Left cardiac atrium (tissue), 4 donors: ENCODE data around the gene KLK11. TPM values are rescaled to one million over a fixed set of nuclear protein-coding genes. Genes with fewer than 3 reads are reported as not detected.
"Not testable (repeated sequence)": the region's sequence is repeated elsewhere in the genome, so short reads cannot be mapped to it uniquely, and the experiment has no call there.

Experiments
- ATAC-seq, 2 donors: fragments of 200-7000 bp; cut with Tn5 transposase; one replicate each; pipeline ENCODE4 v1.9.1; 2020; ENCODE audit warnings: mild to moderate bottlenecking in 2 of 2, moderate library complexity in 2 of 2
- DNase-seq: peaks from one replicate; pipeline ENCODE4 v3.0.0-alpha.2; 2020
- intact Hi-C, 2 donors: fragments of 100-400 bp; cut with DNase I; formaldehyde crosslinking; loops; one replicate each; pipeline versions ENCODE4 v1.14.1 to v1.15.1; 2022 to 2023
- total RNA-seq, 2 donors: library from RNA; stranded (reverse); fragmentation: NEBNext Ultra II Directional; extraction: Animal tissue kit (Norgen Biotek cat#: 25700); gene quantifications; one replicate each; pipeline ENCODE4 v1.2.1, GENCODE V29; 2021
- donor health status: DM: no; HTN: yes; CAD: no.
- donor health status: DM: no; HTN: yes; CAD: no; lungs with severe emphysema.
- donor health status: DM: yes; HTN: yes; CAD: no.
- donor health status: Dilated cardiomyopathy.

KLK11 gene
- total RNA-seq, 2 donors from 2014 or later, result 1.7 to 2.6 TPM

GRCh38 chr19:51010066-51010795 is 16.2 kb downstream of the KLK11 start:
- ATAC-seq (no peak), DNase-seq (no peak)
- intact Hi-C loops, result no loop called here

GRCh38 chr19:51009061-51009891 is 17.1 kb downstream of the KLK11 start:
- no peak for DNase-seq
- intact Hi-C loops, result no loop called here

GRCh38 chr19:51007488-51007887 is 18.9 kb downstream of the KLK11 start:
- intact Hi-C loops, result no loop called here
- ATAC-seq (no peak), DNase-seq (no peak)

More at GRCh38 chr19:51009061-51009891, 17.1 kb downstream of the KLK11 start:
- ATAC-seq, result no peak

- intact Hi-C loops, result no loop called here
- ATAC-seq (no peak), DNase-seq (no peak)
These were observed 20.0 kb downstream of the KLK11 start for GRCh38 chr19:51006406-51006805.

- ATAC-seq (no peak), DNase-seq (no peak)
- intact Hi-C loops, result no loop called here
These were observed 21.2 kb downstream of the KLK11 start for GRCh38 chr19:51005248-51005647.

- intact Hi-C loops, result no loop called here
- DNase-seq (no peak), ATAC-seq (no peak)
These were observed 23.1 kb downstream of the KLK11 start for GRCh38 chr19:51003316-51003715.

GRCh38 chr19:51002542-51003311 is 23.7 kb downstream of the KLK11 start:
- intact Hi-C loops, result no loop called here
- ATAC-seq (peak; percentile 30 to 84), DNase-seq (peak; percentile 37)

- no peak for DNase-seq
These were observed 24.3 kb downstream of the KLK11 start for GRCh38 chr19:51002089-51002532.

GRCh38 chr19:51001515-51001914 is 24.9 kb downstream of the KLK11 start, which contains the start of gene KLK8:
Gene KLK8, minus strand, starts transcription at chr19:51001604. Its CDS starts 437 bp downstream, at chr19:51001167.
- DNase-seq, result no peak
- intact Hi-C loops, result no loop called here

More at GRCh38 chr19:51002089-51002532, 24.3 kb downstream of the KLK11 start:
- intact Hi-C loops, result no loop called here
- peak in 1 of 2 donors; percentile 16 for ATAC-seq

GRCh38 chr19:51000981-51001380 is 25.4 kb downstream of the KLK11 start:
- ATAC-seq, result no peak
- DNase-seq, result no peak
- intact Hi-C loops, result no loop called here

More at GRCh38 chr19:51001515-51001914, 24.9 kb downstream of the KLK11 start, which contains the start of gene KLK8:
- ATAC-seq, result peak in 1 of 2 donors; percentile 83

GRCh38 chr19:51000426-51000825 is 26.0 kb downstream of the KLK11 start:
- ATAC-seq (no peak), DNase-seq (no peak)
- intact Hi-C loops, result no loop called here

GRCh38 chr19:50998686-50999085 is 27.7 kb downstream of the KLK11 start:
- DNase-seq (no peak), ATAC-seq (no peak)
- intact Hi-C loops, result no loop called here

GRCh38 chr19:50998061-50998460 is 28.4 kb downstream of the KLK11 start:
- no peak for DNase-seq
- ATAC-seq, result no peak
- intact Hi-C loops, result no loop called here

- intact Hi-C loops, result no loop called here
- DNase-seq (no peak), ATAC-seq (no peak)
These were observed 32.3 kb downstream of the KLK11 start for GRCh38 chr19:50994129-50994528.

- intact Hi-C loops, result no loop called here
- DNase-seq, result no peak
- no peak for ATAC-seq
These were observed 33.8 kb downstream of the KLK11 start for GRCh38 chr19:50992666-50993035.

- DNase-seq, ATAC-seq, intact Hi-C loops: not testable (repeated sequence)
These were observed 42.0 kb downstream of the KLK11 start for GRCh38 chr19:50984416-50984815.

GRCh38 chr19:50983625-50984292 is 42.7 kb downstream of the KLK11 start, which contains the start of gene KLK7:
Gene KLK7, minus strand, starts transcription at chr19:50983917. Its CDS starts 1,518 bp downstream, at chr19:50982399.
- DNase-seq, result no peak

GRCh38 chr19:50982186-50982585 is 44.2 kb downstream of the KLK11 start:
- DNase-seq, result no peak
- ATAC-seq, result no peak
- intact Hi-C loops, result no loop called here

More at GRCh38 chr19:50983625-50984292, 42.7 kb downstream of the KLK11 start, which contains the start of gene KLK7:
- intact Hi-C loops, result no loop called here
- ATAC-seq, result peak in 1 of 2 donors; percentile 69
